Measurements from ENCODE around the gene DOCK10. TPM values are rescaled to one million over a fixed set of nuclear protein-coding genes. Genes with fewer than 3 reads are reported as not detected.
A peak's percentile ranks its signal among the peaks of the same experiment; 100 is the strongest.

The DOCK10 gene
- 0.28 TPM in 1 of 2 replicates, not detected in the other for total RNA-seq (2011; cell fraction: chromatin; rRNA removed; ENCODE audit: low replicate concordance)
- not detected in 2 replicates for total RNA-seq (2011; cell fraction: nucleolus; rRNA removed)
- total RNA-seq (2011; cell fraction: nucleoplasm; rRNA removed): 0.08 TPM in 1 of 2 replicates, not detected in the other
- total RNA-seq (2014; rRNA removed) (0.12 and 0.18 TPM in 2 replicates), total RNA-seq (2014; rRNA removed; fragmentation: Illumina TruSeq; extraction: Trizol) (0.40 and 0.45 TPM in 2 replicates), total RNA-seq (2015; rRNA removed; fragmentation: Illumina TruSeq; extraction: Trizol) (0.72 and 0.87 TPM in 2 replicates), total RNA-seq (2021) (0.69 and 0.76 TPM in 2 replicates), polyA plus RNA-seq (2011; rRNA removed) (0.01 and 0.13 TPM in 2 replicates), polyA plus RNA-seq (2014; fragmentation: Illumina TruSeq; extraction: Trizol) (0.24 and 0.49 TPM in 2 replicates), polyA plus RNA-seq (2014; fragmentation: Nextera tagmentation; extraction: Ambion mirVana) (under 1 TPM; 0.01 to 0.14 TPM), polyA plus RNA-seq (2014; rRNA removed) (0.05 and 0.08 TPM in 2 replicates), polyA minus RNA-seq (2011; rRNA and poly(A)+ RNA removed) (0.18 and 0.42 TPM in 2 replicates), Bru-seq, nascent RNA (percentile 24 among the genes with signal in this experiment), BruChase-seq, experiment 1, labeled RNA remaining after a 2-hour chase (percentile 19 among the genes with signal in this experiment), BruChase-seq, experiment 2, labeled RNA remaining after a 6-hour chase (percentile 18 among the genes with signal in this experiment)
- 0.01 TPM in 1 of 2 replicates, not detected in the other for polyA plus RNA-seq (2011; cell fraction: cytosol; rRNA removed)
- polyA plus RNA-seq (2011; cell fraction: nucleus; rRNA removed): 0.16 and 0.18 TPM in 2 replicates
- polyA plus RNA-seq (2012): 0.29 and 0.44 TPM in 2 replicates
- polyA minus RNA-seq (2011; cell fraction: cytosol; rRNA and poly(A)+ RNA removed): 0.86 TPM in 1 of 2 replicates, not detected in the other
- under 0.01 and 0.40 TPM in 2 replicates for polyA minus RNA-seq (2011; cell fraction: nucleus; rRNA and poly(A)+ RNA removed)
- long read RNA-seq, experiment 1: 0 reads
- long read RNA-seq, experiment 2: 0 reads
- long read RNA-seq, experiment 3: 0 reads

DNA sequence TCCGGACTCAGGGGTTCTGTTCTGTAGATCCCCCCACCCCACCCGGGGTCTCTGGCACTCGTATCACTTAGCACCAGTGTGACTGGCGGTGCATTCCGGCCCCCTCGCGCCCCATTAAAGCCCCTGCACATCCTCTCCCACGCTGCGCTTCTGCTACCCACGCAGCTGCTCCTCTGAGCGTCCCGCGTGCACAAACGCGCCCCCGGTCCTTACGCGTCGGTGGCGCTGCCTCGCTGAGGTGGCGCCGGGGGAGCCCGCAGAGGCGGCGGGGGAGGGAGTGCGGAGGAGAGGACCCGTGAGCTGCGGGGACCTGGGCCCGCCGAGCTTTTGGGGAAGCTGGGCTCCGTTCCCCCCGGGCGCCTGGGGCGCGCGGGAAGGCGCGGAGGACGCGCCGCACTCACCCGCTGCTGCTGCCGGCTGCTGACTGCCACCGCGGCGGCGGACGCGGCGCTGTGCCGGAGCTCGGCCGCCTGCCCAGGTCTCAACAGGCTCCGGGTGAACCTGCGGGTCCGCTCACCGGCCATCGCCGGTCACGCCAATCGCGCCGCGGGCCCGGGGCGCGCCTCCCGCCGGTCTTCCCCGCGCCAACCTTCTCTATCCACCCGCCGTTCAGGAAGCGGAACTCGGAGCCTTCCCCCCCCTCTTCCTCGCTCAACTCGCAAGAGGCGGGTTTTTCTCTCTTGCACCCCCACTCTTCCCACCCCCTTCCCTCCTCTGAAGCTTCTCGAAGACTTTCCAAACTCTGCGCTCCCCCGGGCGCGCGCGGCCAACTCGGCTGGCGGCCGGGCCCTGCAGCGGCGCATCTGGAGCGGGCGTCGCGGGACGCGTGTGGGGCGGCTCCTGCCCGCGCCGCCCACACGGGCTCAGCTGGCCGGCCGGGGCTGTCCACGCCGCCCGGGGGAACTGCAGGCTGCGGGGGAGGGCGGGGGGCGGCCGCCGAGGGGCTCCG lies at the start of gene DOCK10:
Gene DOCK10, minus strand, starts transcription at position 618 of the 949 bp plus-strand sequence. Its CDS starts 94 bp downstream, at position 524.
- Histone ChIP-seq H3K27me3 (ENCODE audit: control insufficient read depth in 2 of 2, insufficient read depth in 2 of 2, low read length in 2 of 2) (no peaks in the 10 kb centered on the region), H3K4me3 (no peak within 1 kb of the TSS), H3K79me2 (ENCODE audit: control insufficient read depth, insufficient read depth, low read length) (no peaks in the 10 kb centered on the region), H3K9me1 (ENCODE audit: control insufficient read depth, insufficient read depth, low read length) (no peaks in the 10 kb centered on the region), H2AFZ (ENCODE audit: low read depth, low read length) (no peak within 1 kb of the TSS), H3K27ac (ENCODE audit: extremely low read depth, low read depth, low read length) (no peak within 1 kb of the TSS), H3K4me2 (ENCODE audit: insufficient read depth, low read length) (no peak within 1 kb of the TSS), H4K20me1 (replicated peaks; ENCODE audit: control insufficient read depth, insufficient read depth, low read length) (no peaks in the 10 kb centered on the region), H3K4me1 (replicated peaks in 1 of 2; ENCODE audit: control insufficient read depth in 2 of 2, insufficient read depth in 2 of 2, low read length in 2 of 2) (no peaks in the 10 kb centered on the region), H3K36me3 (ENCODE audit: control insufficient read depth, insufficient read depth, low read length) (no peaks in the 10 kb centered on the region), H3K9ac (ENCODE audit: insufficient read depth in 1 of 2, low read depth in 2 of 2, low read length in 2 of 2) (no peak within 1 kb of the TSS), H3K9me3 (replicated peaks; ENCODE audit: control insufficient read depth, insufficient read depth, low read depth, low read length) (no peaks in the 10 kb centered on the region)
- DNase-seq (ENCODE audit: extremely low read depth in 1 of 4, low spot score in 3 of 4): no peak
- BruUV-seq (replicated peaks): no TSS peak
- ATAC-seq: no peak
- in situ Hi-C loops (cut with MboI) (no loop called here), intact Hi-C loops (cut with micrococcal nuclease) (no loop called here)
- TF ChIP-seq TAL1 (IDR thresholded peaks at IDR 0.05): no peak
- TF ChIP-seq, protein P1, sequence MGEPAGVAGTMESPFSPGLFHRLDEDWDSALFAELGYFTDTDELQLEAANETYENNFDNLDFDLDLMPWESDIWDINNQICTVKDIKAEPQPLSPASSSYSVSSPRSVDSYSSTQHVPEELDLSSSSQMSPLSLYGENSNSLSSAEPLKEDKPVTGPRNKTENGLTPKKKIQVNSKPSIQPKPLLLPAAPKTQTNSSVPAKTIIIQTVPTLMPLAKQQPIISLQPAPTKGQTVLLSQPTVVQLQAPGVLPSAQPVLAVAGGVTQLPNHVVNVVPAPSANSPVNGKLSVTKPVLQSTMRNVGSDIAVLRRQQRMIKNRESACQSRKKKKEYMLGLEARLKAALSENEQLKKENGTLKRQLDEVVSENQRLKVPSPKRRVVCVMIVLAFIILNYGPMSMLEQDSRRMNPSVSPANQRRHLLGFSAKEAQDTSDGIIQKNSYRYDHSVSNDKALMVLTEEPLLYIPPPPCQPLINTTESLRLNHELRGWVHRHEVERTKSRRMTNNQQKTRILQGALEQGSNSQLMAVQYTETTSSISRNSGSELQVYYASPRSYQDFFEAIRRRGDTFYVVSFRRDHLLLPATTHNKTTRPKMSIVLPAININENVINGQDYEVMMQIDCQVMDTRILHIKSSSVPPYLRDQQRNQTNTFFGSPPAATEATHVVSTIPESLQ (CRISPR knock-in tag; IDR thresholded peaks at IDR 0.05): no peak
- no peak for TF ChIP-seq LEF1 (IDR thresholded peaks at IDR 0.05)
- TF ChIP-seq TEAD1 (CRISPR knock-in tag; IDR thresholded peaks at IDR 0.05): no peak
- TF ChIP-seq NR3C1 (CRISPR knock-in tag; IDR thresholded peaks at IDR 0.05): no peak
- no peak for TF ChIP-seq PTRF (tag; IDR thresholded peaks at IDR 0.05)
- TF ChIP-seq CXXC5 (CRISPR knock-in tag; IDR thresholded peaks at IDR 0.05): no peak
- TF ChIP-seq ZFP1 (CRISPR knock-in tag; IDR thresholded peaks at IDR 0.05): no peak
- CTCF ChIA-PET (ENCODE audit: low intra/inter-chr PET ratio): no interaction called here
- WGBS (ENCODE audit: insufficient coverage, low coverage, missing lambda C conversion rate): 2% methylated on average over 10 of the region's 113 CpGs
- POLR2A ChIA-PET: no interaction called here
- FAIRE-seq: no peak

Measured in K562 (cell line).